ENCODE measurements around the gene CTDSPL2. TPM values are rescaled to one million over a fixed set of nuclear protein-coding genes. Genes with fewer than 3 reads are reported as not detected.
A peak's percentile ranks its signal among the peaks of the same experiment; 100 is the strongest.
"Not testable (repeated sequence)": the region's sequence is repeated elsewhere in the genome, so short reads cannot be mapped to it uniquely, and the experiment has no call there.

Gene CTDSPL2
- total RNA-seq, 1 donor from 2014 or later = 138 TPM

DNA sequence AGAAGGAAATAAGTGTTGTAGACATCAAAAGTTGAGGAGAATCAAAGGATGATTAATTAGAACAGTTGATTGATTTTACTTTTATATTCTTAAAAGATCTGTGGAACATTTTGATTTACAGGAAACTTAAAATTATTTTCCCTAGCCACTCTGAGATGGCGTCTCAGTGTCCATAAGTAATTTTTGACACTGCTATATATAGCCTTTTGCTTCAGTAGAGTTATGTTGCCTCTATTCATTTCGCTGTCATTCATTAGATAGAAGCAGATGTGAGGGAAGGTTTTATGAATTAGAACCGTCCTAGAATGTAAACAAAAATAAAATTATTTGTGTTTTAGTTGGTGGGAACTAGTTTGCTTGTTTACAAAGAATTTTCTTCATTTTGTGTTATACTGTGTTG lies 58.5 kb downstream of the CTDSPL2 start:
- DNase-seq = no peak

DNA sequence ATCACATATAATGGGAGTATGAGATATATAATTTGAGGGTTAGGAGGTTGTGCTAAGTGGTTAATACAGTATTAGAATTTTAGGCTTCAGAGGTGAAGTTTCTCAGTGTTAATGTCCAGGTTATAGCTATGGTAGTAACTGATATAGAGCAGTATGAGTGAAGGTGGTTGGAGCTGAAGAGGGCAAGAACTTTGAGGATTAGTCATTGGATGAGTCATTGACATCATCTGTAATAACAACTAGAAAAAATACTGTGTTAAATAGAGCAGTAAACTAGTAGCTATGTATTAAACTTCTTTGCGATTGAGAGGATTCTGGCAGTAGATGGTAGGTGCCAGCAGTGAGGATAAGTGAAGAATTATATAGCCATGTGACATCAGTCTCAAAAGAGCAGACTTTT lies 62.0 kb downstream of the CTDSPL2 start:
- DNase-seq = no peak

DNA sequence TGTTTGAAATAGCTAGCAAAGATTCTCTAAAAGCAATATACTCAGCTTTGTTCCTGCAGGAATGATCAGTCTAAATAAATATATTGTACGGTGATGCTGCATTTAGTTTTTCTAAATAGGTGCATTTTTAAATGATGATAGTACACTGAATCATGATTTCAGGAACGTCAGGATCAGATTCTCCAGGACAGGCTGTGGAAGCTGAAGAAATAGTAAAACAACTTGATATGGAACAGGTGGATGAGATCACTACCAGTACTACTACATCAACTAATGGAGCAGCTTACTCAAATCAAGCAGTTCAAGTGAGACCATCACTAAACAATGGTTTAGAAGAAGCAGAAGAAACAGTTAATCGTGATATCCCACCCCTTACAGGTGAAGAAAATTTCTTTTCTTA lies 63.2 kb downstream of the CTDSPL2 start:
- DNase-seq = no peak

DNA sequence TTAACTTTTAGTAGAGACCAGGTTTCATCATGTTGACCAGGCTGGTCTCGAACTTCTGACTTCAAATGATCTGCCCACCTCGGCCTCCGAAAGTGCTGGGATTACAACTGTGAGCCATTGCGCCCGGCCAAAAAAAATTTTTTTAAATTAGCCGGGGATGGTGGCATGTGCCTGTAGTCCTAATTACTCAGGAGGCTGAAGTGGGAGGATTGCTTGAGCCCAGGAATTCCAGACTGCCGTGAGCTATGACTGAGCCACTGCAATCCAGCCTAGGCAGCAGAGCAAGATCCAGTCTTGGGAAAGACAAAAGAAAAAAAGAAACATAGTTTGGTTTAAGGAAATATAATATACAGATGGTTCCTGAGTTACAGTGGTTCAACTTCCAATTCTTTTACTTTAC lies 64.6 kb downstream of the CTDSPL2 start:
- no peak for DNase-seq

DNA sequence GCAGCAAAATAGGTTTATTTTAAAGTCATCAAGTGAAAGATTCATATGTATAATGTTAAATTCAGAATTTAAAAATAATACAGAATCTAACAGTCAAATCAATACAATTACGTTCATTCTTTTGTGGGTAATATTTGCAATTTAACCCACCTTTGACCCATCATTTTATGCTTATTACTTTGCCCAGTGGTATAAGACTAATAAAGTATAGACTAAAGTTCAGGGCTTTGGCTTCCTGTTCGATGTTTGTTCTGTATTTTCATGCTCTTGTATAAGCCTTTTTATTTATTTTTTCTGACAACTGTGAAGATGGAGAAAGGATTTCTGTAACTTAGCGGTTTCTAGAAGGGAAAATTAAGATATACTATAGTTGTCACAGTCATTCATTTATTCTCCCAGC lies 65.2 kb downstream of the CTDSPL2 start:
- DNase-seq = no peak

DNA sequence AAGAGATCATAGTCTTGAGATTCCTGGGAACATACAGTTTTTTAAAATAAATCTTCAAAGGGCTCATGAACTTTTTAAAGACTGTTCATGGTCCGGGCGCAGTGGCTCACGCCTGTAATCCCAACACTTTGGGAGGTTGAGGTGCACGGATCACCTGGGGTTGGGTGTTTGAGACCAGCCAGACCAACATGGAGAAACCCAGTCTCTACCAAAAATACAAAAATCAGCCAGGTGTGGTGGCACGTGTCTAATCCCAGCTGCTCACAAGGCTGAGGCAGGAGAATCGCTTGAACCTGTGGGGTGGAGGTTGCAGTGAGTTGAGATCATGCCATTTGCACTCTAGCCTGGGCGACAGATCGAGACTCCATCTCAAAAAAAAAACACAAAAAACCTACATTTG lies 68.1 kb downstream of the CTDSPL2 start:
- DNase-seq = no peak

DNA sequence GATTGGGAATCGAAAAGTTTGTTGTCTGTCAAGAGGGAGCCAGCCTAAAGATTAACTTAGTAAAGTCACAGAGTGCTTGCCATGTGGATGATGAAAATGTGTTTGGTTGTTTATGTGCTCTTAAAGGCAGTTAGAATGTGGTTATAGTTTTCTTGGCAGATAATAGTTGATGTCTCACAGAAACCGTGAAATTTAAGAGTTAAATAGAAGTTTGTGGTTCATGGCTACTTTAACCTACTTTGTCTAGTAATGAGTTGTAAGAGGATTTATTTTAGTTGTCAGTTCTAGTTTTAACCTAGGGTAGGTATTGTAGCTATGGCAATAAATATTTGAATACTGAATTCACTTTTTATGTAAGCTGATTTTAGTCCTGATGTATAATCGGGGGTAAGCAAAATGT lies 73.1 kb downstream of the CTDSPL2 start:
- DNase-seq = no peak

DNA sequence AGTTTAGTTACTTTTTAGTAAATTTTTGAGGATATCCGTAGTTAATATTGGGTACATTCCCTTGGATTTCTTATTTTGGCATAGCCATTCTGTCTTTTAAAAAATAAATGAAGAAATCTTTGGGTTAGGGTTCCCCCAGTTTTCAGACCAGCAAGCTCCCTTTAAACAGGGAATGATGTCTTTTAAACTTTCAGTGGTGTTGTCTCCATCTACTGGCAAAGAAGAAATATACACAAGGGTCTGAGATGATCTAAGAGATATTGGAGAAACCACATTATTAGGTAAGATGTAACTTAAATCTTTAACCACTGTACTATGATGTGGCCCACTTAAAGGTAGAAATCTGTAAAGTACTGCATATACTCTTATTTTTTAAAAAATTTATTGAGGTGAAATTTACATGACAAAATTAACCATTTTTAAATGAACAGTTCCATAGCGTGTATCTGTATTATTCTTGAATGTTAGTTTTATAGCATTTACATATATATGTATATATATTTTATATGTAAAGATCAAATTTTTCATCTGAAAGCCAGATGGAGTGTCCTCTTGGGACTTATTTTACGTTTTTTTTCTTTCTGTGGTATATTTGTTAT lies 74.4 kb downstream of the CTDSPL2 start:
- no peak for DNase-seq

DNA sequence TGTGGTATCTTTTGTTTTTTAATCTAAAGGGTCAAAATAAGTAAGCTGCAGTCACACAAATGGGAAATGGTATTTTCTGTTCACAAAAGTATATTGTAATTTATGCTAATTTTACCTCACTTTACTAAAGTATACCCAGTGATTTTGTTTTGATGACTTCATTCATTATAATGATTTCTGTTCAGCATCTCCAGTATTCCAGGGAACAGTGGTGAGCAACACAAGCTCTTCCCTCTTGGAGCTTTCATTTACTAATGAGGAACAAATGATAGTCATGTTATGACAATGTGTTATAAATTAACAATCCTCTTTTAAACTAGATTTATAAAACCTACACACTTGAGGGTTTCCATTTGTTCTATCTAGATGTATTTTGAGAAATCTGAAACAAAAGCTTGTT lies 89.0 kb downstream of the CTDSPL2 start:
- DNase-seq = no peak

DNA sequence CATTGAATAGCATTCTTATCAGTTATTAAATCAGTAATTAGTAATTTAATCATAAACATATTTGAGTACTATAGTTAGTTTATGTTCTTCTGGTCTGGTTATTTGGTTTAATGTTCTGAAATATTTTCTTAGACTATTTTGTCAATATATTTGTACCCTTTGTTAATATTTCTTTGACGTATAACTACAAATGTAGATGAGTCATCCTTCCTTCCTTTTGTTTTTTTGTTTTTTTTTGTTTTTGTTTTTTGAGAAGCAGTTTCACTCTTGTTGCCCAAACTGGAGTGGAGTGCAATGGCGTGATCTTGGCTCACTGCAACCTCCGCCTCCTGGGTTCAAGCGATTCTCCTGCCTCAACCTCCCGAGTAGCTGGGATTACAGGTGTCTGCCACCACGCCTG lies 92.1 kb downstream of the CTDSPL2 start:
- DNase-seq = no peak

DNA sequence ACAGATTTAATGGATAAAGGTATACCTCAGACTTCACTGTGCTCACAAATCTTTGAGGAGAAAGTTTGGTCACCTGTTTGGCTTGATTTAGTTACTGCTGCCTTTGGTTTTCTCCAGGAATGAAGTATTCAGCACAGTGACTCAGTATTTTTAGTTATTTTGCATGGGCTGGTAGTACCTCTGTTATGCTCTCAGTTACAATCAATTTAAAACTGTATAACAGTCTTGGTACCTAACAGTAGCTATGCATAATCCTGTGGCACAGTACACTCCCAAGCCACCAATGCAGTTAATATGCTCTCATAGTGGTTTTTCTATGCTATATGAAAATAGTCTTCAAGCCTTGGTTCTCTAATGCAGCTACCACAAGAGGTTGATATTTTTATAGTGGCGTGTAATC lies 97.6 kb downstream of the CTDSPL2 start:
- DNase-seq = no peak

DNA sequence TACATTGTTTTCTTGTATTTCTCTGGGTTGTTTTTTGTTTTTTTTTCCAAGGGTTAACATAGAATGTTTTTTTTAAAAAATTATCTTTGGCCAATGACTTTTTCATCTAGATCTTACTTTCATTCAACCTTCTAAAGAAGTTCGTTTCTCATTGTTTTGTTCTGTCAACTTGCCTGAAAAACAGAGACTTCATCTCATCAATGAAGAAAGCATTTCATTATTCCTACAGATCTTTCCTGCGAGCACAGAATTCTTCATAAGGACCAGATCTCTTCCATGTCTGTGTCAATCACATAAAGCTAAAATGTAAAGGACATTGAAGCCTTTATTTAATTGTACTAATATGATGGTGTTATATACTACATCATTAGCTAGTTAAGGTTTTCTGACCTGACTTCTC lies 99.8 kb downstream of the CTDSPL2 start:
- no peak for DNase-seq

DNA sequence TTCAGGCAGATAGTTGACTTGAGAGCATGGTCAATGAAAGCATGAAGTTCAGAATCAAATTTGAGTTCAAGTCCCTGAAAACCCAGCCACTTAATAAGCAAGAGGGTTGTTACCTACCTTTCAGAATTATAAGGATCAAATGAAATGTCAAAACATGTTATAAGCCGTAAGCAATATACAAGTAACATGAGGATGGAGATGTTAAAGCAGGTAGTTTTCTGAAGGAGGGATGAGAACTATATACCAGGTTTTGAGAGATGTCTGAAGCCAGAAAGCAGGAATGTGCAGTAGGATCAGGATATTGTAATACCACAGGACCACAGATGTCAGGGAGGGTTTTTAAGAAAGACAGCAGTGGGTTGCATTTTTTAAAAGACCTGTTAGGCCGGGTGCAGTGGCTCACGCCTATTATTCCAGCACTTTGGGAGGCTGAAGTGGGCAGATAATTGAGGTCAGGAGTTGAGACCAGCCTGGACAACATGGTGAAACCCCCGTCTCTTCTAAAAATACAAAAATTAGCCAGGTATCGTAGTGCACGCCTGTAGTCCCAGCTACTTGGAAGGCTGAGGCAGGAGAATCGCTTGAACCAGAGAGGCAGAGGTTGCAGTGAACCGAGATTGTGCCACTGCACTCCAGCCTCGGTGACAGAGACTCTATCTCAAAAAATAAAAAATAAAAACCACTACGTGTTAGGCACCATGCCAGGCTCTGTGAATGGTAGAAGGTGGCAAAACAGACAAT lies 102.6 kb downstream of the CTDSPL2 start:
- no peak for DNase-seq

DNA sequence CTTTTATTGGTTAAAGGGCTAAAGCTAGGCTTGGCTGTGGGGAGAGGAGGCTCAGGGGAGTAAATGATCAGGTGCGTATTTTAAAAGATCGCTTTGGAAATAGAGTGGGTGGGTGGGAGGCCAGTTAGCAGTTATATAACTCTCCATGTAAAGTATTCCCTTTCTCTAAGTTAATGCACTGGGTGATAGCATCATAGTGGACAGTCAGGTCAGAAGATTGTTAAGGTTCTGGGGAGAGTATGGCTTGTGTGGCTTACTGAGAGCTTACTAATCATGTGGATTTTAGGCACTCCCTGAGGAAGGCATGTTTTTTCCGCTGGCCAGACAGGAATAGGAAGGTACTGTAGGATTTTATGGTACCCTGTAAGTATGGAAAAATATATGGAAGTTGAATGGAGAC lies 103.2 kb downstream of the CTDSPL2 start:
- no peak for DNase-seq

DNA sequence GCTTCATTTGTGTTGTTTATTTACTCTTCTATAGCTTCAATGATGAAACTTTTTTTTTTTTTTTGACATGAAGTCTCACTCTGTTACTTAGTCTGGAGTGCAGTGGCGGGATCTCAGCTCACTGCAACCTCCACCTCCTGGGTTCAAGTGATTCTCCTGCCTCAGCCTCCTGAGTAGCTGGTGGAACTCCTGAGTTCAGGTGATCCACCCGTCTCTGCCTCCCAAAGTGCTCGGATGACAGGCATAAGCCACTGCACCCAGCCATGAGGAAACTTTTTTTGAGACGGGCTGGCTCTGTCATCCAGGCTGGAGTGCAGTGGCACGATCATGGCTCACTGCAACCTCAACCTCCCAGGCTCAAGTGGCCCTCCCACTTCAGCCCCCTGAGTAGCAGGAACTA lies 104.8 kb downstream of the CTDSPL2 start:
- not testable (repeated sequence) for DNase-seq

DNA sequence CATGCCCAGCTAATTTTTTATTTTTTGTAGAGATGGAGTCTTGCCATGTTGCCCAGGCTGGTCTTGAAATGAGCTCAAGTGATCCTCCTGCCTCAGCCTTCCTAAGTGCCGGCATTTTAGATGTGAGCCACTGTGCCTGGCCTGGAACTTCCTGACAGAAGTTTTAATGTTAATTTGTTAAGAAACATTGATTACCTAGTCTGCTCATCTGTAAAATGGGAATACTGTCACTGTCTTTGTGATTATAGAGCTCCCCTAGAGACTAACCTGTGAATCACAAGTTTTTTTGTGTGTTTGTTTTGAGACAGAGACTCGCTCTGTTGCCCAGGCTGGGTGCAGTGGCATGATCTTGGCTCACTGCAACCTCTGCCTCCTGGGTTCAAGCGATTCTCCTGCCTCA lies 105.3 kb downstream of the CTDSPL2 start:
- no peak for DNase-seq

DNA sequence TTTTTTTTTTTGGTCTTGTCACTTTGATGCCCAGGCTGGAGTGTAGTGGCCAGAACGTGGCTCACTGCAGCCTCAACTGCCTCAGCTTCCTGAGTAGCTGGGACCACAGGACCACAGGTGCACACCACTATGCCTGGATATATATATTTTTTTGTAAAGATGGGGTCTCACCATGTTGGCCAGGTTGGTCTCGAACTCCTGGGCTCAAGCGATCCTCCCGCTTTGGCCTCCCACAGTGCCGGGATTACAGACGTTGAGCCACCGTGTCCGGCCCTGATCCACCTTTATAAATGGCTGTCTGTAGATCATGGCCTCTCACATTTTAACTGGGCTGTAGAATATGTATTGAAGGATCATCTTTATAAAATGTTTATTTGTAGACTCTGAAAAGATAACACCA lies 107.7 kb downstream of the CTDSPL2 start:
- DNase-seq = no peak

DNA sequence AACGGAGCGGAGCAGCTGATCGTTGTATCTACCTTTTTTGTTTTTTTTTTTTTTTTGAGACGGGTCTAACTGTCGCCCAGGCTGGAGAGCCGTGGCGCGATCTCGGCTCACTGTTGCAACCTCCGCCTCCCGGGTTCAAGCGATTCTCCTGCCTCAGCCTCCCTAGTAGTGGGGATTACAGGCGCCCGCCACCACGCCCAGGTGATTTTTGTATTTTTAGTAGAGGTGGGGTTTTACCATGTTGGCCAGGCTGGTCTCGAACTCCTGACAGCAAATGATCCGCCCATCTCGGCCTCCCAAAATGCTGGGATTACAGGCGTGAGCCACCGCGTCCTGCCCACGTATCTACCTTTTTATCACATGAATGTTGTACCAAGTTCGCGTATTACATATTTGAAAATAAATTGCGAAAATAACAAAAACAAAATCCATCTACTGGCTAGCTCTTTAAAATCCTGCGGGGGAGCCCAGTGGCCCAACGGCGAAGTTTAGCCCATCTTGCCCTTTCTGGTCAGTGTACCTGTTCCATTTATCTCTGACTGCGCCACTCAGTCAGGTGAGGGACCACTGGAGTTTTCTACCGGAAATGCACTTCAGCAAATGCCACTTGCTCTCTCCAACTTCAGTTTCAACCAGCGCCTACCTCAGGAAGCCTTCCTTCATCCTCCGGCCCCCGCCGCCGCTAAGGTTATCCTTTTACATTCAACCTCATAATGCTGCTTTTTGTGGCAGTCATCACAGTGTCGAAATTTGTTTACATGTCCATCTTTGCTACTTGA lies 108.3 kb downstream of the CTDSPL2 start:
- no peak for DNase-seq

DNA sequence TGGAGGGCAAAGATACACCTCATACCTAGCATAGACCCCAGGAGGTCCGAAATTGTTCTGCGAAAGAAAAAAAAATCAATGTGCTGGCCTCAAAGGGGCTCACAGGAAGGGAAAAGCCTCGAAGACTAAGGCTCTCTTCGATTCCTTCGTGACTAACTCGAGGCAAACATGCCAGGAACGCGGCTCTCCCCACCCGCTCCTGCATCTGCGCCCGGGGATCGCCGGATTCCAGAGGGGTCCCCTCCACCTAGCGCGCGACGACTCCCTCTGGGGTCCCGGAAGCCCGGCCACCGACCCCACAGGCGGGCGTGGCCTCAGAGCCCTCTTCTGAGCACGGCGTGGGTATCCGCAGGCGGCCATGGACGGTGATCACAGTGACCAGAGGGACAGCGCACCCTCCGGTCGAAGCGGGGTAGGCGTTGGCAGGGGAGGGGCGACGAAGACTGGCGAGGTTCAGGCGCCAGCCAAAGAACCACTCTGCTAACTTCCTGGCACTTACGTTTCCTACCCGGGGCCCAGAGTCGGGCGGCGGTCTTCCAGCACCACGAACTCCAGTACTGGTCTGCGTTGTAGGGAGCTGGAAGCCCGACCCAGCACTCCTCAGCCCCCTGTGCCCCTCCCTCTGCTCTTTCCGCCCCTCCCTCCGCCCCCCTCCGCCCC lies 109.0 kb downstream of the CTDSPL2 start:
- peak; percentile 92 for DNase-seq

DNA sequence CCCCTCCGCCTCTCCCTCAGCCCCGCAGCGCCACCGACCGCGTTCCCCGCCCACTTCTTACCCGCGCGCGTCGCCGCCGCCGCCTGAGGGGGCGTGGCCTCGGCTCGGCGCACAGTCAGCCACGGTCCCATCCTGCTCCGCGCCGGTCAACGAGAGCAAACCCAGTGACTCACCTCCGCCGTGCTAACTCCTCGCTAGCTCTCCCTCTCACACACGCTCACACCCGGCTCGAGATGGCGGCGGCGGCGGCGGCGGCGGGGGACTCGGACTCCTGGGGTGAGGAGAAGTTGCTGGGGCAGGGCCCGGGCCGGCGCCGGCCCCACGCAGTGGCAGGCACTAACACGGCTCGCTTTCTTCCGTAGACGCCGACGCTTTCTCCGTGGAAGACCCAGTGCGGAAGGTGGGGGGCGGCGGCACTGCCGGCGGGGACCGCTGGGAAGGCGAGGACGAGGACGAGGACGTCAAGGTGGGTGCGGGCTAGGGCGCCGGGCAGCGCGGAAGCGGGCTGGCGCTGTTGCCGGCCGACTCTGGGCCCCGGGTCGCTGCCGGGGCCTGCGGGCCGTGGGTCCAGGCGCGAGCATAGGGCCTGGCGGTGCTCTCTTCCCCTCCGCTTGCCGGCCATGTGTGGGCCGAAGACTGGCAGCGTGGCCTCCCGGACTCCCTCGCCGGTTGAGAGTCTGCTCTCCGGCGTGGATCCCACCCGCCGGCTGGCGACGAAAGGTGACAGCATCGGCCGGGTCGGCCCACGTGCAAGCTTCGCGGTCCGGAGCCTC lies 109.7 kb downstream of the CTDSPL2 start, which contains the start of gene EIF3J:
TSS of gene EIF3J (plus strand) at position 186 of the 773 bp plus-strand sequence. CDS start at position 234, 48 bp downstream.
- DNase-seq = peak; percentile 92

DNA sequence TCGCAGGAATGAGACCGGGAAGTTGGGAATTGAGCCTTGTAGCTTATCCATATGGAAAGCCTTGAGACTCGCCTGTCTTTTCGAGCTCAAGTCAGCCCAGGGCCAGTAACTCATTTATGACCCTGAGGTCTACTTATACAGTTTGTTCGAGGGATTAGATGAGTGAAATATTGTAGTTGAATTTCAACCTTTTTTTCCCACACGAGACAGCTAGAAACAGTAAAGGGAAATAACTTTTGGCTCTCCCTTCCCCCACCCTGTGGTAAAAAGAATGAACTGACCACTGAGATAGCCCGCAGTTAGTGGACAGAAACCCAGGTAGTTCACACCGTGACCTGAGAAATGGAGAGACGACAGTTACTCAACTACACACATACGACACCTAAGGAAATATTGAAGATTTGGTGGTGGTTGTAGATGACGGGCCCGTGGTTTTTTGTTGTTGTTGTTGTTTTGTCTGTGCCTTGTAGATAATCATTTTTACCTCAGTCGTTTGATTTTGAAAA lies 110.4 kb downstream of the CTDSPL2 start:
- no peak for DNase-seq
